GM18951 (cell line): Measurements from ENCODE around the gene NCOA1.

Source experiments
- POLR2A ChIP-seq: IDR thresholded peaks from 4 replicates; pipeline ENCODE4 v1.6.1; 2011; ENCODE audit warnings: mild to moderate bottlenecking; ENCODE audit not compliant: insufficient read length, insufficient read depth; ENCODE audit errors: extremely low read depth
- in situ Hi-C: fragments of 300-500 bp; cut with MboI; formaldehyde crosslinking; loops from one replicate; pipeline ENCODE4 v1.12.0; 2022; ENCODE audit warnings: low sequenced_read_pairs, mixed read lengths, inconsistent platforms; ENCODE audit not compliant: unreplicated experiment

NCOA1 gene

GRCh38 chr2:24501813-24502212 lies 10.8 kb downstream of the NCOA1 start:
- in situ Hi-C loops: no loop called here
- no peak for TF ChIP-seq POLR2A

- in situ Hi-C loops: no loop called here
- no peak for TF ChIP-seq POLR2A
Observed at GRCh38 chr2:24505534-24506275, 14.7 kb downstream of the NCOA1 start.

GRCh38 chr2:24507549-24507948 lies 16.5 kb downstream of the NCOA1 start:
- in situ Hi-C loops: no loop called here
- no peak for TF ChIP-seq POLR2A

- in situ Hi-C loops: no loop called here
- TF ChIP-seq POLR2A: no peak
Observed at GRCh38 chr2:24508878-24509277, 17.8 kb downstream of the NCOA1 start.

- in situ Hi-C loops: no loop called here
- no peak for TF ChIP-seq POLR2A
Observed at GRCh38 chr2:24509425-24509824, 18.4 kb downstream of the NCOA1 start.

GRCh38 chr2:24509840-24510239 lies 18.8 kb downstream of the NCOA1 start:
- in situ Hi-C loops: no loop called here
- TF ChIP-seq POLR2A: no peak

- TF ChIP-seq POLR2A: no peak
- in situ Hi-C loops: no loop called here
Observed at GRCh38 chr2:24510771-24511170, 19.7 kb downstream of the NCOA1 start.

- no peak for TF ChIP-seq POLR2A
- in situ Hi-C loops: no loop called here
Observed at GRCh38 chr2:24511198-24511597, 20.1 kb downstream of the NCOA1 start.

- in situ Hi-C loops: no loop called here
- TF ChIP-seq POLR2A: no peak
Observed at GRCh38 chr2:24511894-24512293, 20.8 kb downstream of the NCOA1 start.

- in situ Hi-C loops: no loop called here
- no peak for TF ChIP-seq POLR2A
Observed at GRCh38 chr2:24512404-24512803, 21.4 kb downstream of the NCOA1 start.

GRCh38 chr2:24512831-24513230 lies 21.8 kb downstream of the NCOA1 start:
- no peak for TF ChIP-seq POLR2A
- in situ Hi-C loops: no loop called here

- TF ChIP-seq POLR2A: no peak
- in situ Hi-C loops: no loop called here
Observed at GRCh38 chr2:24513281-24514071, 22.4 kb downstream of the NCOA1 start.

- in situ Hi-C loops: no loop called here
- no peak for TF ChIP-seq POLR2A
Observed at GRCh38 chr2:24514820-24515219, 23.8 kb downstream of the NCOA1 start.

GRCh38 chr2:24515335-24515734 lies 24.3 kb downstream of the NCOA1 start:
- TF ChIP-seq POLR2A: no peak
- in situ Hi-C loops: no loop called here

- no peak for TF ChIP-seq POLR2A
- in situ Hi-C loops: no loop called here
Observed at GRCh38 chr2:24515831-24516230, 24.8 kb downstream of the NCOA1 start.

GRCh38 chr2:24517247-24517646 lies 26.2 kb downstream of the NCOA1 start:
- TF ChIP-seq POLR2A: no peak
- in situ Hi-C loops: no loop called here
